ENCODE data around the gene MCU. TPM values are rescaled to one million over a fixed set of nuclear protein-coding genes. Genes with fewer than 3 reads are reported as not detected.
A peak's percentile ranks its signal among the peaks of the same experiment; 100 is the strongest.

The MCU gene
- total RNA-seq, 4 donors from 2014 or later = 17.6 to 24.9 (median 20.3) TPM

GRCh38 chr10:72800000-72800740, 108.2 kb downstream of the MCU start:
- no peaks in the 10 kb centered on the region for H3K36me3 ChIP-seq
- no peaks in the 10 kb centered on the region for H3K27me3 ChIP-seq
- 52 to 65% methylated on average over 4 of the region's 4 CpGs for WGBS, 2 donors (ENCODE audit: low coverage in 1 of 2)
- TF ChIP-seq POLR2AphosphoS5 (IDR thresholded peaks at IDR 0.05) (no peak), EP300 (IDR thresholded peaks at IDR 0.05) (no peak), CTCF (IDR thresholded peaks at IDR 0.05) (no peak), POLR2A (IDR thresholded peaks at IDR 0.05) (no peak)
- H3K9me3 ChIP-seq = no peaks in the 10 kb centered on the region
- no peak for ATAC-seq
- H3K27ac ChIP-seq = no peak overlapping the region
- H3K4me1 ChIP-seq = peaks cover 0 to 18% (median 3%) of the 10 kb centered on the region in 3 donors
- no peak overlapping the region for H3K4me3 ChIP-seq

- H3K27ac ChIP-seq = no peak overlapping the region
- TF ChIP-seq POLR2A (IDR thresholded peaks at IDR 0.05) (no peak), POLR2AphosphoS5 (IDR thresholded peaks at IDR 0.05) (no peak), CTCF (IDR thresholded peaks at IDR 0.05) (no peak), EP300 (IDR thresholded peaks at IDR 0.05) (no peak)
- H3K9me3 ChIP-seq = no peaks in the 10 kb centered on the region
- 86 to 90% methylated on average over 2 to 6 of the region's 6 CpGs for WGBS, 2 donors (ENCODE audit: low coverage in 1 of 2)
- ATAC-seq = no peak
- H3K4me3 ChIP-seq = no peak overlapping the region
- peaks cover 0 to 18% (median 3%) of the 10 kb centered on the region in 3 donors for H3K4me1 ChIP-seq
- H3K36me3 ChIP-seq = no peaks in the 10 kb centered on the region
- H3K27me3 ChIP-seq = no peaks in the 10 kb centered on the region
Observed at GRCh38 chr10:72800741-72801092, 108.8 kb downstream of the MCU start.

GRCh38 chr10:72801263-72801868, 109.4 kb downstream of the MCU start:
- no peaks in the 10 kb centered on the region for H3K27me3 ChIP-seq
- no peak overlapping the region for H3K4me3 ChIP-seq
- no peak for ATAC-seq
- H3K9me3 ChIP-seq = no peaks in the 10 kb centered on the region
- no peak overlapping the region for H3K27ac ChIP-seq
- 93 to 100% methylated on average over 4 to 5 of the region's 5 CpGs for WGBS, 2 donors (ENCODE audit: low coverage in 1 of 2)
- peaks cover 0 to 18% (median 3%) of the 10 kb centered on the region in 3 donors for H3K4me1 ChIP-seq
- no peak for TF ChIP-seq POLR2AphosphoS5 (IDR thresholded peaks at IDR 0.05)
- no peak for TF ChIP-seq EP300 (IDR thresholded peaks at IDR 0.05)
- no peak for TF ChIP-seq POLR2A (IDR thresholded peaks at IDR 0.05)
- no peak for TF ChIP-seq CTCF (IDR thresholded peaks at IDR 0.05)
- no peaks in the 10 kb centered on the region for H3K36me3 ChIP-seq

- no peaks in the 10 kb centered on the region for H3K36me3 ChIP-seq
- H3K9me3 ChIP-seq = no peaks in the 10 kb centered on the region
- H3K27ac ChIP-seq = peak overlapping the region in 2 of 4 donors; percentile 48 to 49
- no peak for ATAC-seq
- peak overlapping the region in 1 of 2 donors; percentile 5 for H3K4me3 ChIP-seq
- TF ChIP-seq EP300 (IDR thresholded peaks at IDR 0.05) = no peak
- no peak for TF ChIP-seq POLR2AphosphoS5 (IDR thresholded peaks at IDR 0.05)
- TF ChIP-seq CTCF (IDR thresholded peaks at IDR 0.05) = no peak
- TF ChIP-seq POLR2A (IDR thresholded peaks at IDR 0.05) = no peak
- H3K27me3 ChIP-seq = no peaks in the 10 kb centered on the region
- WGBS, 2 donors (ENCODE audit: low coverage in 1 of 2) = 41 to 50% methylated on average over 2 of the region's 2 CpGs
- H3K4me1 ChIP-seq = peaks cover 0 to 18% (median 3%) of the 10 kb centered on the region in 3 donors
Observed at GRCh38 chr10:72802332-72802731, 110.4 kb downstream of the MCU start.

Data from gastroesophageal sphincter (tissue), 4 donors.